ENCODE data around the gene FXYD6. TPM values are rescaled to one million over a fixed set of nuclear protein-coding genes. Genes with fewer than 3 reads are reported as not detected.
A peak's percentile ranks its signal among the peaks of the same experiment; 100 is the strongest.

FXYD6 gene
- total and polyA plus RNA-seq, 2 of the 8 experiments (the other 6 are each of a cell fraction or from before 2014, with no cell fraction given), result 44.6 to 117 TPM

- no peak overlapping the region for H3K27ac ChIP-seq (ENCODE audit: low read depth, low read length)
- H3K14ac ChIP-seq (ENCODE audit: insufficient read length), result no peak overlapping the region
- no peaks in the 10 kb centered on the region; the same call in 1 of the 2 replicates for H3K23me2 ChIP-seq (ENCODE audit: low read depth, low read length)
- no peaks in the 10 kb centered on the region for H3K27me3 ChIP-seq (replicated peaks in 1 of 4; ENCODE audit: control insufficient read depth in 3 of 4, extremely low read depth in 1 of 4, insufficient read depth in 3 of 4, low read length in 3 of 4)
- no peak overlapping the region for H3K18ac ChIP-seq (ENCODE audit: extremely low read depth, low read length)
- H3K4me1 ChIP-seq (replicated peaks in 1 of 4; ENCODE audit: control insufficient read depth in 3 of 4, insufficient read depth in 4 of 4, low read length in 3 of 4), result peaks cover 0 to 6% (median 0%) of the 10 kb centered on the region in 4 experiments; a peak in 2 of 7 replicates
- H3K4me3 ChIP-seq (ENCODE audit: extremely low read depth in 1 of 4, insufficient read depth in 2 of 4, low read depth in 3 of 4, low read length in 4 of 4), result no peak overlapping the region
- H3K79me2 ChIP-seq (ENCODE audit: control insufficient read depth in 1 of 2, insufficient read depth in 2 of 2, low read length in 2 of 2), result no peaks in the 10 kb centered on the region
- no peaks in the 10 kb centered on the region for H3K9me3 ChIP-seq (ENCODE audit: insufficient read depth in 2 of 2, low read depth in 1 of 2, low read length in 1 of 2)
- no peak overlapping the region for H2BK12ac ChIP-seq (ENCODE audit: low read depth, low read length)
- H4K91ac ChIP-seq (replicated peaks; ENCODE audit: insufficient read length, low read length), result no peak overlapping the region
- 92% methylated on average over 9 of the region's 10 CpGs; no CpG with 5 or more reads in 1 of the 2 experiments for WGBS, 2 experiments (ENCODE audit: extremely low coverage in 1 of 2, insufficient coverage in 1 of 2, insufficient read length in 1 of 2, insufficient replicate concordance in 2 of 2, low coverage in 1 of 2, low lambda C conversion rate in 2 of 2, missing lambda C conversion rate in 1 of 2)
- H2AK5ac ChIP-seq (ENCODE audit: low read depth, low read length), result no peak overlapping the region
- H3K9ac ChIP-seq (replicated peaks in 1 of 4; ENCODE audit: extremely low read depth in 1 of 4, low read depth in 3 of 4, low read length in 3 of 4), result no peak overlapping the region
- no peak overlapping the region for H3K23ac ChIP-seq (ENCODE audit: insufficient read length)
- FAIRE-seq (no peak), DNase-seq (ENCODE audit: low read depth in 1 of 2, low spot score in 2 of 2) (peak in 1 of 2 experiments; percentile 22)
- no peak overlapping the region for H2BK120ac ChIP-seq (replicated peaks; ENCODE audit: low read depth, low read length)
- no peak overlapping the region for H3K4ac ChIP-seq (replicated peaks; ENCODE audit: insufficient read length, low read depth, low read length)
- no peak overlapping the region for H4K8ac ChIP-seq (ENCODE audit: extremely low read depth, insufficient read depth, low read length)
- no peak overlapping the region for H2BK5ac ChIP-seq (ENCODE audit: low read depth, low read length)
- no peak overlapping the region for H4K5ac ChIP-seq (ENCODE audit: insufficient read length, low read depth, low read length)
- POLR2A ChIA-PET (ENCODE audit: partially characterized antibody), result no interaction called here
- H3K36me3 ChIP-seq (ENCODE audit: control insufficient read depth in 2 of 4, insufficient read depth in 4 of 4, low read length in 3 of 4), result no peaks in the 10 kb centered on the region; a peak in 1 of 8 replicates
- H3K79me1 ChIP-seq (ENCODE audit: low read depth, low read length), result no peaks in the 10 kb centered on the region
- no peak overlapping the region for H3K56ac ChIP-seq (replicated peaks; ENCODE audit: insufficient read length, low read depth, low read length)
- peaks cover 0 to 2% of the 10 kb centered on the region in 2 experiments for H4K20me1 ChIP-seq (replicated peaks in 1 of 2; ENCODE audit: control insufficient read depth in 1 of 2, insufficient read depth in 2 of 2, low read length in 2 of 2)
- no peak overlapping the region for H2BK15ac ChIP-seq (ENCODE audit: low read length)
- CTCF ChIA-PET (ENCODE audit: partially characterized antibody), result interaction anchor here (0.6 to 2.1 kb wide), 7 partner anchors 17 to 559 kb away, joined by 3 to 9 read pairs (median 3); no protein-coding TSS in a partner anchor
- no peak overlapping the region for H2AFZ ChIP-seq (ENCODE audit: low read length)
- TF ChIP-seq EGR1 (IDR thresholded peaks at IDR 0.05; ENCODE audit: borderline replicate concordance, low read depth, low read length), result no peak
- TF ChIP-seq BRCA1 (IDR thresholded peaks at IDR 0.05; ENCODE audit: low read depth, low read length), result no peak
- TF ChIP-seq RAD21 (IDR thresholded peaks at IDR 0.05 in 1 of 2, conservative IDR thresholded peaks at IDR 0.05 in 1 of 2; ENCODE audit: low read depth in 2 of 2, low read length in 2 of 2), result no peak
- TF ChIP-seq KDM4A (IDR thresholded peaks at IDR 0.05; ENCODE audit: low read depth, low read length, severe bottlenecking), result no peak
- no peak overlapping the region for H3K4me2 ChIP-seq (ENCODE audit: insufficient read depth in 1 of 2, low read depth in 2 of 2, low read length in 2 of 2)
- H2BK20ac ChIP-seq (ENCODE audit: low read length), result no peak overlapping the region
Measured at GRCh38 chr11:117839936-117840813, 36.3 kb downstream of the FXYD6 start.
